NCI-H1092 (cell line): ENCODE results near the gene STX17.
"Not testable (repeated sequence)": the region's sequence is repeated elsewhere in the genome, so short reads cannot be mapped to it uniquely, and the experiment has no call there.

ENCODE experiments used
- DNase-seq: peaks from one replicate; lab custom pipeline; 2025; lab: John Stamatoyannopoulos, UW

The STX17 gene

GRCh38 chr9:99971410-99971809 is 65.0 kb downstream of the STX17 start:
- DNase-seq = no peak

- DNase-seq = no peak
Measured at GRCh38 chr9:99973455-99973854, 67.0 kb downstream of the STX17 start.

GRCh38 chr9:99977033-99977792 is 70.8 kb downstream of the STX17 start:
- no peak for DNase-seq

GRCh38 chr9:99978221-99978620 is 71.8 kb downstream of the STX17 start:
- DNase-seq = no peak

GRCh38 chr9:99980598-99980997 is 74.1 kb downstream of the STX17 start:
- no peak for DNase-seq

- DNase-seq = no peak
Measured at GRCh38 chr9:99986642-99987041, 80.2 kb downstream of the STX17 start.

- DNase-seq = not testable (repeated sequence)
Measured at GRCh38 chr9:99990508-99990907, 84.1 kb downstream of the STX17 start.

GRCh38 chr9:99998266-99998665 is 91.8 kb downstream of the STX17 start:
- no peak for DNase-seq

GRCh38 chr9:99998866-99999265 is 92.4 kb downstream of the STX17 start:
- DNase-seq = no peak

GRCh38 chr9:99999797-100000196 is 93.3 kb downstream of the STX17 start:
- DNase-seq = no peak

- DNase-seq = no peak
Measured at GRCh38 chr9:100011062-100011681, 104.7 kb downstream of the STX17 start.

GRCh38 chr9:100012279-100012678 is 105.8 kb downstream of the STX17 start:
- DNase-seq = no peak

GRCh38 chr9:100013573-100013972 is 107.1 kb downstream of the STX17 start:
- DNase-seq = no peak

GRCh38 chr9:100014846-100015245 is 108.4 kb downstream of the STX17 start:
- no peak for DNase-seq

- DNase-seq = no peak
Measured at GRCh38 chr9:100019541-100019940, 113.1 kb downstream of the STX17 start.
